ENCODE measurements around the gene ZSCAN16. TPM values are rescaled to one million over a fixed set of nuclear protein-coding genes. Genes with fewer than 3 reads are reported as not detected.

ZSCAN16 gene
- total and polyA plus RNA-seq, 2 experiments from 2014 or later = 4.7 to 12.9 TPM

DNA sequence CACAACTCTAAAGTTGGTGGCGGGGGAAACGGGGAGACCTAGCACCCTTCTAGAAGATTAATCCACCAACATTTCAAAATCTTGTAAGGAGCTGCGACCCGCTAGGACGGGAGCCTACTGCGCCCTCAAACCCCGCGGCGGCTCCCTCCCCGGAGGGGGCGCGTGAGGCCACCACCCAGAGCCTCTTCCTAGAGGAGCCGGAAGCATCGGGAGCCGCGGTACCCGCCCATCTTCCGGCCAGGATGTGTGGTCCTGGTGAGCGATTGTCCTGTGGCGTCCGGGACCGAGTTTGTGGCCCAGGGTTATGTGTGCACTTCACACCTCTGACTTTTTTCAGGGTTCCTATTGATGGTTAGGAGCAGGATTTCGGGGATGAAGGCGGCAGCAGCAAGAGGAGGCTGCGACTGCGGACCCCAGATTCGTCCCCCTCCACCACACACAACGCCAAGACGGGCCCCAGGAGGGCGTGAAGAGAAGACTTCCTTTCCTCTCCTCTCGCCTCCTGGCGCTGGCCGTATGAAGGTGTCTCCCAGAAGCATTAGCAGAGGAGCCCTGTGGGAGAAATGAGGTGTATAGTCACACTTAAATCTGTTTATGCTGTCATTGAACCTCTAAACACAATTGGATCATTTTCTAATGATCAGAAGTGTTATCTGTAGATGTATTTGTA, 33.4 kb upstream of the ZSCAN16 start:
- Mint-ChIP-seq H3K4me1 (no peaks in the 10 kb centered on the region), H3K36me3 (ENCODE audit: low read depth) (peaks cover 64% of the 10 kb centered on the region)
- H4K20me1 ChIP-seq (replicated peaks; ENCODE audit: insufficient read depth) = no peaks in the 10 kb centered on the region

More for the DNA sequence above, 33.4 kb upstream of the ZSCAN16 start:
- Histone ChIP-seq H3K27me3 (ENCODE audit: insufficient read depth) (no peaks in the 10 kb centered on the region), H3K27ac (ENCODE audit: low read depth) (no peak overlapping the region), H3K9me2 (ENCODE audit: insufficient read depth) (peaks cover 9% of the 10 kb centered on the region; the same call in 1 of the 2 replicates), H3K36me3 (ENCODE audit: insufficient read depth) (peaks cover 45% of the 10 kb centered on the region), H3K4me2 (no peak overlapping the region), H2AFZ (no peak overlapping the region), H3K4me3 (no peak overlapping the region), H3K79me2 (replicated peaks; ENCODE audit: insufficient read depth) (no peaks in the 10 kb centered on the region), H3K4me1 (ENCODE audit: insufficient read depth) (no peaks in the 10 kb centered on the region), H3F3A (replicated peaks; ENCODE audit: low read depth) (no peaks in the 10 kb centered on the region)
- ATAC-seq = no peak; the same call in 2 of the 3 replicates
- Mint-ChIP-seq H3K9me3 (peaks cover 45% of the 10 kb centered on the region), H3K4me3 (no peak overlapping the region), H3K27me3 (ENCODE audit: insufficient read depth, low read depth, poor library complexity) (no peaks in the 10 kb centered on the region), H3K27ac (no peak overlapping the region)
- DNase-seq (ENCODE audit: low spot score) = no peak
- TF ChIP-seq JUNB (IDR thresholded peaks at IDR 0.05; ENCODE audit: unreplicated experiment) (no peak), ZNF331 (CRISPR knock-in tag; IDR thresholded peaks at IDR 0.05; ENCODE audit: low read depth) (no peak), POLR2AphosphoS5 (IDR thresholded peaks at IDR 0.05; ENCODE audit: low read depth) (no peak), EZH2 (IDR thresholded peaks at IDR 0.05; ENCODE audit: low read depth, unreplicated experiment) (no peak), NANOG (IDR thresholded peaks at IDR 0.05; ENCODE audit: borderline replicate concordance) (no peak), ZNF114 (CRISPR knock-in tag; IDR thresholded peaks at IDR 0.05) (no peak), ETS1 (IDR thresholded peaks at IDR 0.05) (no peak), CREB1 (CRISPR knock-in tag; IDR thresholded peaks at IDR 0.05; ENCODE audit: low read depth) (no peak), STAT1 (IDR thresholded peaks at IDR 0.05; ENCODE audit: unreplicated experiment) (no peak), CTCF (conservative IDR thresholded peaks at IDR 0.05; ENCODE audit: low read depth in 2 of 2) (no peak), EZH2phosphoT487 (IDR thresholded peaks at IDR 0.05; ENCODE audit: unreplicated experiment) (no peak), ZNF462 (CRISPR knock-in tag; IDR thresholded peaks at IDR 0.05) (no peak)
- TF ChIP-seq, protein P1, sequence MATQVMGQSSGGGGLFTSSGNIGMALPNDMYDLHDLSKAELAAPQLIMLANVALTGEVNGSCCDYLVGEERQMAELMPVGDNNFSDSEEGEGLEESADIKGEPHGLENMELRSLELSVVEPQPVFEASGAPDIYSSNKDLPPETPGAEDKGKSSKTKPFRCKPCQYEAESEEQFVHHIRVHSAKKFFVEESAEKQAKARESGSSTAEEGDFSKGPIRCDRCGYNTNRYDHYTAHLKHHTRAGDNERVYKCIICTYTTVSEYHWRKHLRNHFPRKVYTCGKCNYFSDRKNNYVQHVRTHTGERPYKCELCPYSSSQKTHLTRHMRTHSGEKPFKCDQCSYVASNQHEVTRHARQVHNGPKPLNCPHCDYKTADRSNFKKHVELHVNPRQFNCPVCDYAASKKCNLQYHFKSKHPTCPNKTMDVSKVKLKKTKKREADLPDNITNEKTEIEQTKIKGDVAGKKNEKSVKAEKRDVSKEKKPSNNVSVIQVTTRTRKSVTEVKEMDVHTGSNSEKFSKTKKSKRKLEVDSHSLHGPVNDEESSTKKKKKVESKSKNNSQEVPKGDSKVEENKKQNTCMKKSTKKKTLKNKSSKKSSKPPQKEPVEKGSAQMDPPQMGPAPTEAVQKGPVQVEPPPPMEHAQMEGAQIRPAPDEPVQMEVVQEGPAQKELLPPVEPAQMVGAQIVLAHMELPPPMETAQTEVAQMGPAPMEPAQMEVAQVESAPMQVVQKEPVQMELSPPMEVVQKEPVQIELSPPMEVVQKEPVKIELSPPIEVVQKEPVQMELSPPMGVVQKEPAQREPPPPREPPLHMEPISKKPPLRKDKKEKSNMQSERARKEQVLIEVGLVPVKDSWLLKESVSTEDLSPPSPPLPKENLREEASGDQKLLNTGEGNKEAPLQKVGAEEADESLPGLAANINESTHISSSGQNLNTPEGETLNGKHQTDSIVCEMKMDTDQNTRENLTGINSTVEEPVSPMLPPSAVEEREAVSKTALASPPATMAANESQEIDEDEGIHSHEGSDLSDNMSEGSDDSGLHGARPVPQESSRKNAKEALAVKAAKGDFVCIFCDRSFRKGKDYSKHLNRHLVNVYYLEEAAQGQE (IDR thresholded peaks at IDR 0.05; ENCODE audit: unreplicated experiment) = no peak
